Measurements from ENCODE around the gene ATP5F1A. TPM values are rescaled to one million over a fixed set of nuclear protein-coding genes. Genes with fewer than 3 reads are reported as not detected.

Gene ATP5F1A
- total and polyA plus RNA-seq, 12 donors = 194 to 1,012 (median 671) TPM

- TF ChIP-seq POLR2A (IDR thresholded peaks at IDR 0.05) (no peak), CTCF (IDR thresholded peaks at IDR 0.05) (no peak)
- 84 to 93% (median 90%) methylated on average over 3 of the region's 3 CpGs for WGBS, 4 donors
These were observed 37.7 kb downstream of the ATP5F1A start for GRCh38 chr18:46060359-46060841.

GRCh38 chr18:46055838-46056230, 42.3 kb downstream of the ATP5F1A start:
- no peak for TF ChIP-seq POLR2A (IDR thresholded peaks at IDR 0.05)
- peaks cover 10 to 22% of the 10 kb centered on the region in 2 donors for H3K4me1 ChIP-seq (replicated peaks in 1 of 2)
- H3K36me3 ChIP-seq (replicated peaks in 1 of 2) = no peaks in the 10 kb centered on the region
- DNase-seq = no peak
- no peak overlapping the region for H3K4me3 ChIP-seq
- WGBS, 4 donors = 79 to 88% (median 82%) methylated on average over 3 to 4 of the region's 4 CpGs
- intact Hi-C loops (cut with DNase I) = no loop called here
- H3K27ac ChIP-seq = no peak overlapping the region
- H3K27me3 ChIP-seq = no peaks in the 10 kb centered on the region
- H3K9me3 ChIP-seq (replicated peaks in 1 of 3) = no peaks in the 10 kb centered on the region

More at GRCh38 chr18:46060359-46060841, 37.7 kb downstream of the ATP5F1A start:
- Histone ChIP-seq H3K4me1 (replicated peaks in 1 of 2) (peaks cover 0 to 7% of the 10 kb centered on the region in 2 donors), H3K4me3 (no peak overlapping the region), H3K36me3 (replicated peaks in 1 of 2) (no peaks in the 10 kb centered on the region), H3K9me3 (replicated peaks in 1 of 3) (no peaks in the 10 kb centered on the region), H3K27ac (no peak overlapping the region), H3K27me3 (no peaks in the 10 kb centered on the region)
- DNase-seq = no peak
- intact Hi-C loops (cut with DNase I) = no loop called here

GRCh38 chr18:46054956-46055837, 42.9 kb downstream of the ATP5F1A start:
- Histone ChIP-seq H3K4me1 (replicated peaks in 1 of 2) (peaks cover 10 to 21% of the 10 kb centered on the region in 2 donors), H3K9me3 (replicated peaks in 1 of 3) (no peaks in the 10 kb centered on the region), H3K27me3 (no peaks in the 10 kb centered on the region), H3K4me3 (no peak overlapping the region), H3K36me3 (replicated peaks in 1 of 2) (no peaks in the 10 kb centered on the region), H3K27ac (no peak overlapping the region)
- intact Hi-C loops (cut with DNase I) = no loop called here
- DNase-seq = no peak
- TF ChIP-seq POLR2A (IDR thresholded peaks at IDR 0.05) (no peak), CTCF (IDR thresholded peaks at IDR 0.05) (no peak)
- 71 to 90% (median 76%) methylated on average over 6 of the region's 6 CpGs for WGBS, 4 donors

GRCh38 chr18:46053368-46054095, 44.6 kb downstream of the ATP5F1A start:
- intact Hi-C loops (cut with DNase I) = no loop called here

More at GRCh38 chr18:46053368-46054095, 44.6 kb downstream of the ATP5F1A start:
- Histone ChIP-seq H3K4me1 (replicated peaks in 1 of 2) (peaks cover 10 to 21% of the 10 kb centered on the region in 2 donors), H3K27ac (no peak overlapping the region), H3K27me3 (no peaks in the 10 kb centered on the region), H3K9me3 (replicated peaks in 1 of 3) (no peaks in the 10 kb centered on the region), H3K4me3 (no peak overlapping the region), H3K36me3 (replicated peaks in 1 of 2) (no peaks in the 10 kb centered on the region)
- no peak for TF ChIP-seq POLR2A (IDR thresholded peaks at IDR 0.05)
- no peak for TF ChIP-seq CTCF (IDR thresholded peaks at IDR 0.05)
- WGBS, 4 donors = 84 to 89% (median 86%) methylated on average over 6 of the region's 6 CpGs
- no peak for DNase-seq

Measured in adrenal gland (tissue), 12 donors.